OCI-LY7 (cell line): Measurements from ENCODE around the gene EEF1A2. TPM values are rescaled to one million over a fixed set of nuclear protein-coding genes. Genes with fewer than 3 reads are reported as not detected.

Experiments used
- BruUV-seq: library from RNA; stranded (reverse); fragments of 400-500 nt; replicated peaks from 2 replicates; lab custom pipeline; 2021; lab: Mats Ljungman, UMichigan
- CTCF ChIA-PET: fragments of 300-600 bp; sonication (Branson Sonifier 250); formaldehyde crosslinking; loops from one replicate; lab custom pipeline; 2022; ENCODE audit warnings: antibody characterized with exemption; ENCODE audit not compliant: unreplicated experiment; lab: Charles Lee
- POLR2A ChIA-PET: fragments of 300-600 bp; sonication (Branson Sonifier 250); formaldehyde crosslinking; loops from one replicate; lab custom pipeline; 2022; ENCODE audit warnings: antibody characterized with exemption; lab: Charles Lee
- DNase-seq: peaks from one replicate; pipeline ENCODE4 v3.0.0-alpha.2; 2015; ENCODE audit warnings: low spot score
- H2AFZ ChIP-seq: fragments of 200-600 bp; sonication (generic), shearing (Covaris generic); 2 replicates; pipeline ENCODE4 v1.6.1; 2014; ENCODE audit warnings: mild to moderate bottlenecking, antibody characterized with exemption, low read length, moderate library complexity
- H3K27ac ChIP-seq: fragments of 200-600 bp; sonication (generic); 2 replicates; pipeline ENCODE4 v1.5.1; 2014; ENCODE audit warnings: mixed run types, low read depth, mild to moderate bottlenecking, moderate library complexity, low read length, inconsistent platforms; ENCODE audit not compliant: poor library complexity, severe bottlenecking
- H3K36me3 ChIP-seq: fragments of 200-600 bp; sonication (generic); 2 replicates; pipeline ENCODE4 v1.6.1; 2014; ENCODE audit warnings: mild to moderate bottlenecking, antibody characterized with exemption, low read length, moderate library complexity, mixed read lengths; ENCODE audit not compliant: insufficient read depth
- H3K4me1 ChIP-seq: fragments of 200-600 bp; sonication (generic); 2 replicates; pipeline ENCODE4 v1.5.1; 2014; ENCODE audit warnings: mild to moderate bottlenecking, low read length; ENCODE audit not compliant: insufficient read depth, poor library complexity, severe bottlenecking
- H3K4me2 ChIP-seq: fragments of 200-600 bp; sonication (generic); 2 replicates; pipeline ENCODE4 v1.6.1; 2014; ENCODE audit warnings: mild to moderate bottlenecking, low read length
- H3K4me3 ChIP-seq: fragments of 200-600 bp; sonication (generic); 2 replicates; pipeline ENCODE4 v1.5.1; 2014; ENCODE audit warnings: mild to moderate bottlenecking, low read depth, low read length; ENCODE audit not compliant: poor library complexity, severe bottlenecking
- H3K79me2 ChIP-seq: fragments of 200-600 bp; sonication (generic); 2 replicates; pipeline ENCODE4 v1.6.1; 2016; ENCODE audit warnings: low read depth, mild to moderate bottlenecking, low read length, moderate library complexity, mixed read lengths; ENCODE audit not compliant: insufficient read depth
- H3K9me2 ChIP-seq: fragments of 200-600 bp; sonication (generic); 2 replicates; pipeline ENCODE4 v1.6.1; 2016; ENCODE audit warnings: mild to moderate bottlenecking, low read length, mixed read lengths; ENCODE audit not compliant: insufficient read depth
- H3K9me3 ChIP-seq: fragments of 200-600 bp; sonication (generic); 2 replicates; pipeline ENCODE4 v1.6.1; 2014; ENCODE audit warnings: mild to moderate bottlenecking, mixed run types, low read length, mixed read lengths
- H4K20me1 ChIP-seq: fragments of 200-600 bp; sonication (generic); 2 replicates; pipeline ENCODE4 v1.6.1; 2014; ENCODE audit warnings: mild to moderate bottlenecking, antibody characterized with exemption, low read length, moderate library complexity, mixed read lengths; ENCODE audit not compliant: insufficient read depth
- EZH2phosphoT487 ChIP-seq: fragments of 200-600 bp; sonication (generic); IDR thresholded peaks from 2 replicates; pipeline ENCODE4 v1.6.1; 2018; ENCODE audit warnings: low read depth, borderline replicate concordance, mild to moderate bottlenecking, mixed run types, antibody characterized with exemption, low read length, moderate library complexity, mixed read lengths
- intact Hi-C: fragments of 100-400 bp; cut with micrococcal nuclease; formaldehyde crosslinking; loops from one replicate; pipeline ENCODE4 v1.10.0; 2022; ENCODE audit not compliant: unreplicated experiment
- total RNA-seq, 2 experiments: library from RNA; depleted of rRNA in 1 of 2; stranded (reverse); fragments of >200 nt in 1 of 2; shearing (Covaris generic) in 1 of 2; gene quantifications; 2 replicates each; pipeline ENCODE4 v1.2.3, GENCODE V29; 2014 to 2022
- TF ChIP-seq, protein P1 (sequence below): fragments of 200-600 bp; sonication (generic); conservative IDR thresholded peaks from 2 replicates; pipeline ENCODE4 v1.5.1; 2014; ENCODE audit warnings: mild to moderate bottlenecking, antibody characterized with exemption, low read length, moderate library complexity, mixed read lengths

The EEF1A2 gene
- total RNA-seq, 2 experiments from 2014 or later, result 0.22 TPM; not detected in 1

DNA sequence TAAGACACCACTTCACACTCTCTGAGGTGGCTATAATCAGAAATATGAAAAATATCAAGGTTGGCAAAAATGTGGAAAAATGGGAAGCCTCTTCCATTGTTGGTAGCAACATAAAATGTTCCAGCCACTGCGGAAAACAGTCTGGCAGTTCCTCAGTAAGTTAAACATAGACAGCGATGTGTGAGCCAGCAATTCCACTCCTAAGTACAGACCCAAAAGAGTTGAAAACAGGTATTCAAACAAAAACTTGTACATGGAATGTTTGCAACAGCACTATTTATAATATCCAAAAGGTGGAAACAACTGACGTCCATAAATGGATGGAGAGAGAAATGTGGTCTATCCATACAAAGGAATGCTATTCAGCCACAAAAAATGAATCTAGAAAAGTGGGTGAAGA lies 14.3 kb upstream of the EEF1A2 start:
- POLR2A ChIA-PET, result no interaction called here
- Histone ChIP-seq H3K27ac (no peak overlapping the region), H3K4me2 (no peak overlapping the region), H2AFZ (no peak overlapping the region), H3K9me2 (no peaks in the 10 kb centered on the region), H4K20me1 (no peaks in the 10 kb centered on the region), H3K4me3 (no peak overlapping the region), H3K36me3 (no peaks in the 10 kb centered on the region), H3K4me1 (peaks cover 5% of the 10 kb centered on the region), H3K9me3 (no peaks in the 10 kb centered on the region), H3K79me2 (no peaks in the 10 kb centered on the region)
- intact Hi-C loops, result no loop called here
- BruUV-seq, result no TSS peak
- no peak for DNase-seq
- CTCF ChIA-PET, result no interaction called here
- TF ChIP-seq, protein P1, sequence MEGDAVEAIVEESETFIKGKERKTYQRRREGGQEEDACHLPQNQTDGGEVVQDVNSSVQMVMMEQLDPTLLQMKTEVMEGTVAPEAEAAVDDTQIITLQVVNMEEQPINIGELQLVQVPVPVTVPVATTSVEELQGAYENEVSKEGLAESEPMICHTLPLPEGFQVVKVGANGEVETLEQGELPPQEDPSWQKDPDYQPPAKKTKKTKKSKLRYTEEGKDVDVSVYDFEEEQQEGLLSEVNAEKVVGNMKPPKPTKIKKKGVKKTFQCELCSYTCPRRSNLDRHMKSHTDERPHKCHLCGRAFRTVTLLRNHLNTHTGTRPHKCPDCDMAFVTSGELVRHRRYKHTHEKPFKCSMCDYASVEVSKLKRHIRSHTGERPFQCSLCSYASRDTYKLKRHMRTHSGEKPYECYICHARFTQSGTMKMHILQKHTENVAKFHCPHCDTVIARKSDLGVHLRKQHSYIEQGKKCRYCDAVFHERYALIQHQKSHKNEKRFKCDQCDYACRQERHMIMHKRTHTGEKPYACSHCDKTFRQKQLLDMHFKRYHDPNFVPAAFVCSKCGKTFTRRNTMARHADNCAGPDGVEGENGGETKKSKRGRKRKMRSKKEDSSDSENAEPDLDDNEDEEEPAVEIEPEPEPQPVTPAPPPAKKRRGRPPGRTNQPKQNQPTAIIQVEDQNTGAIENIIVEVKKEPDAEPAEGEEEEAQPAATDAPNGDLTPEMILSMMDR, result no peak
- no peak for TF ChIP-seq EZH2phosphoT487

DNA sequence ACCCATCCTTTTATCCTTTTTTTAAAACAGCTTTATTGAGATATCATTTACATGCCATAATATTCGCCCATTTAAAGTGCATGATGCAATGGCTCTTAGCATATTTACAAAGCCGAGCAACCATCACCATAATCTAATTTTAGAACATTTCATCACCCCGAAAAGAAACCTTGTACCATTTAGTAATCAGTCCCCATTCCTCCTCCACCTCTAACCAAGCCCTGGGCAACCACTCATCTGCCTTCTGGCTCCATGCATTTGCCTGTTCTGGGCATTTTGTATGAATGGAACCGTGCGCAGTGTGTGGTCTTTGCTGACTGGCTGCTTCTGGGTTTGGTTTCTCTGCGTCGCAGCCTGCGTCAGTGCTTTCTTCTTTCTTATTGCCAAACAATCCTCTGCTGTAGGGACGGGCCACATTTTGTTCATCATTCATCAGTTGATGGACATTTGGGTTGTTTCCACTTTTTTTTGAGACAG lies 10.2 kb upstream of the EEF1A2 start:
- Histone ChIP-seq H3K4me3 (no peak overlapping the region), H3K36me3 (no peaks in the 10 kb centered on the region), H2AFZ (no peak overlapping the region), H3K4me1 (peaks cover 7% of the 10 kb centered on the region), H3K9me3 (no peaks in the 10 kb centered on the region), H3K4me2 (no peak overlapping the region), H4K20me1 (no peaks in the 10 kb centered on the region), H3K27ac (no peak overlapping the region), H3K9me2 (no peaks in the 10 kb centered on the region), H3K79me2 (no peaks in the 10 kb centered on the region)
- intact Hi-C loops, result no loop called here
- ChIA-PET POLR2A (interaction anchor here (0.7 kb wide), 2 partner anchors 37 to 64 kb away, joined by 4 to 6 read pairs; no protein-coding TSS in a partner anchor), CTCF (no interaction called here)
- BruUV-seq, result no TSS peak
- TF ChIP-seq, protein P1, result no peak
- no peak for TF ChIP-seq EZH2phosphoT487
- DNase-seq, result no peak

DNA sequence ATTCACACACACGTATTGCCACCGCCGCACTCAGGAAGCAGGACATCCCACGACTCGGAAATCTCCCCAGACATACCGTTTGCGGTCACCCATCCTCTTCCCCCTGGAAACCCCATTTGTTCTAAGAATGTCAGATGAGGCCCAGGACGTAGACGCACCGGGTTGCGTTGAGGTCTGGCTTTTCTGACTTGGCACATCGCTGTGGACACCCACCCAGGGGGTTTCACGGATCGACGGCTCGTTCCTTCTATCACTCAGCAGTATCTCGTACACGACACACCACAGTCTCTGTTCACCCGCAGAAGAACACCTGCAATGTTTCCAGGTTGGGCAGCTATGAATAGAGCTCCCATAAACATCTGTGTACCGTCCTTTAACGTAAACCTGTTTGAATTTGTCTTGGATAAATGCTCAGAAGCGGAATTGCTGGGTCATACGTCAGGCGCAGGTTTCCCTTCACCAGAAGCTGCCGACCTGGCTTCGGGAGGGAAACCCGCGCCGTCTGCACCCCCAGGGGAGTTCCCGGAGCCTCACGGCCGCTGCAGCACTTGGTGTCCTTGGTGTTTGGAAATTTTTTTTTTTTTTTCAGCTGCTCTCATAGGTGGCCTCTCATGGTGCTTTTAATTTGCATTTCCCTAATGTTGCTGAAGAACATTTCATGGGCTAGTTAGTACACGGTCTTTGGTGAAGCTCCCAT lies 9.3 kb upstream of the EEF1A2 start:
- H3K36me3 ChIP-seq, result no peaks in the 10 kb centered on the region
- no peak overlapping the region for H3K4me3 ChIP-seq
- peaks cover 7% of the 10 kb centered on the region for H3K4me1 ChIP-seq
- H2AFZ ChIP-seq, result no peak overlapping the region
- peak overlapping the region; percentile 36 for H3K4me2 ChIP-seq
- no peak overlapping the region for H3K27ac ChIP-seq
- no TSS peak for BruUV-seq
- ChIA-PET CTCF (no interaction called here), POLR2A (interaction anchor here (0.7 kb wide), 1 partner anchor 65 kb away, joined by 6 read pairs; no protein-coding TSS in a partner anchor)
- TF ChIP-seq, protein P1, result no peak
- no peaks in the 10 kb centered on the region for H3K9me3 ChIP-seq
- DNase-seq, result no peak
- intact Hi-C loops, result no loop called here
- H4K20me1 ChIP-seq, result no peaks in the 10 kb centered on the region
- H3K79me2 ChIP-seq, result no peaks in the 10 kb centered on the region
- H3K9me2 ChIP-seq, result no peaks in the 10 kb centered on the region
